PFSK-1 (cell line): ENCODE measurements around the gene DAGLB.

Source experiments
- POLR2AphosphoS5 ChIP-seq: IDR thresholded peaks from 2 replicates; pipeline ENCODE4 v1.6.1; 2012; ENCODE audit warnings: low read depth, mild to moderate bottlenecking, control low read depth, low read length, moderate library complexity
- REST ChIP-seq, 2 experiments: IDR thresholded peaks; 2 replicates each; pipeline versions ENCODE4 v1.6.1 to v1.8.0; 2011 to 2012; ENCODE audit warnings: low read depth in 2 of 2, low read length in 2 of 2, control low read depth in 1 of 2, inconsistent platforms in 1 of 2, mild to moderate bottlenecking in 1 of 2, moderate library complexity in 1 of 2; ENCODE audit not compliant: insufficient read depth in 1 of 2

GRCh38 chr7:6379886-6380285 lies 67.9 kb downstream of the DAGLB start:
- TF ChIP-seq REST (IDR thresholded peaks at IDR 0.05; ENCODE audit: insufficient read depth in 1 of 2, low read depth in 2 of 2, low read length in 2 of 2) = no peak
- no peak for TF ChIP-seq POLR2AphosphoS5
